NCI-H510A (cell line): ENCODE results near the gene RRP15.

ENCODE experiments used
- DNase-seq: peaks from one replicate; lab custom pipeline; 2025; lab: John Stamatoyannopoulos, UW

The RRP15 gene

DNA sequence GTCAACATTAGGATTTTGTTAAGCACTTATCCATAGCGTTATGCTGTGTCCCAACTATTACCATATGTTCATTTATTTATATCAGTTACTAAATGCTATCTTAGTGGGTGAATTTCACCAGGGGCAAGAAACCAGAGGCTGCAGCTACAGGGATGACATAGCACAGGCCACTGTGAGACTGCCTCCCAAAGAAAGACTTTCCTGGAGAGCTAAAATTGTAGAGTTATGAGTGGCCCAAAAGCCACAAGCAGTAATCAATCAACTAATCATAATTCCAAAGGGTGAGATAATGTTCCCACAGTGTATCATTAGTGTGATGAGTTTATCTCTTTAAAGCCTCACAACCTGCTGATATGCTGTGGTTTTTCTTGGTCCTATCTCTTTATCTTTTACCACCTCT lies 56.2 kb downstream of the RRP15 start:
- no peak for DNase-seq

DNA sequence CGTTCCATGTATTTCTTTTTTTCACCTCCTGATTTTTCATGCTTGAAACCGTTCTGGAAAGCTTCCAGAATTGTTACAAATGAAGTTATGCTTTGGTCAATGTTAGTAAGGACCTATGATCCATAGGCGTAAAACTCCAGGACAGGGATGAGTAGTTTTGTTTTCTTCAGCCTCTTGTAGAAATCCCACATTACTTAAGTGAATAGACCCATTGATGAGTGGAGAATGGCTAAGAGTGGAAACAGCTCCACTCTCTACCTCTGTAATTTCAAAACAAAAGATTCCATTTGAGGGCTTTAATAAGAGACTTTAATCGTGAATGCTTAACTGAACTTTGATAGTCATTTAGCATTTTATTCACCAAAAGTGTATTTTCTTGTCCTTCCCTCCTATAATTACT lies 57.0 kb downstream of the RRP15 start:
- DNase-seq: no peak

DNA sequence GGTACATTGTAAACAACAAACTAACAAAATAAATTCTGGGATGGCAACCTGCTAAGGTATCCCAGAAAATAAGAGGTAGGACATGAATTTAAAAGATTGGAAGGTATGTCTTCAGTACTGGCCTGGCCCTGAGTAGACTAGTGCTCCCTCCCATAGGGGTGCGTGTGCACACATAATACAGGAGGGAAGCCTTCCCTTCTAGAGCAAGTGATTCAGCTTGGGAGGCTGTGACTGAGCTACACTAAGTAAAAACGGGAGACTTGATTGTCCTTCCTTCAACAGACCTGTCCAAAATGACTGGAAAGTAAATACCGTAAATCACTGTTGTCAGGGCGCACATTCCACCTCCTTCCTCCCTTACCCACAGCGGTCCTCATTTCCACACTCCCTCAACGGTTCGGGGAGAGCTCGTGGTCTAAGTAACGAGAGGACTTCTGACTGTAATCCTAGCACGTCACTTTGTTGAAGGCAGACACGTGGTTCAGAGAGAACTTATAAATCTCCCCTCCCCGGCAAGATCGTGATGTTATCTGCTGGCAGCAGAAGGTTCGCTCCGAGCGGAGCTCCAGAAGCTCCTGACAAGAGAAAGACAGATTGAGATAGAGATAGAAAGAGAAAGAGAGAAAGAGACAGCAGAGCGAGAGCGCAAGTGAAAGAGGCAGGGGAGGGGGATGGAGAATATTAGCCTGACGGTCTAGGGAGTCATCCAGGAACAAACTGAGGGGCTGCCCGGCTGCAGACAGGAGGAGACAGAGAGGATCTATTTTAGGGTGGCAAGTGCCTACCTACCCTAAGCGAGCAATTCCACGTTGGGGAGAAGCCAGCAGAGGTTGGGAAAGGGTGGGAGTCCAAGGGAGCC lies 60.0 kb downstream of the RRP15 start, which contains the start of gene TGFB2:
Gene TGFB2, plus strand, starts transcription at position 523 of the 859 bp plus-strand sequence. CDS start 1,366 bp downstream, outside the sequence.
- DNase-seq: no peak

DNA sequence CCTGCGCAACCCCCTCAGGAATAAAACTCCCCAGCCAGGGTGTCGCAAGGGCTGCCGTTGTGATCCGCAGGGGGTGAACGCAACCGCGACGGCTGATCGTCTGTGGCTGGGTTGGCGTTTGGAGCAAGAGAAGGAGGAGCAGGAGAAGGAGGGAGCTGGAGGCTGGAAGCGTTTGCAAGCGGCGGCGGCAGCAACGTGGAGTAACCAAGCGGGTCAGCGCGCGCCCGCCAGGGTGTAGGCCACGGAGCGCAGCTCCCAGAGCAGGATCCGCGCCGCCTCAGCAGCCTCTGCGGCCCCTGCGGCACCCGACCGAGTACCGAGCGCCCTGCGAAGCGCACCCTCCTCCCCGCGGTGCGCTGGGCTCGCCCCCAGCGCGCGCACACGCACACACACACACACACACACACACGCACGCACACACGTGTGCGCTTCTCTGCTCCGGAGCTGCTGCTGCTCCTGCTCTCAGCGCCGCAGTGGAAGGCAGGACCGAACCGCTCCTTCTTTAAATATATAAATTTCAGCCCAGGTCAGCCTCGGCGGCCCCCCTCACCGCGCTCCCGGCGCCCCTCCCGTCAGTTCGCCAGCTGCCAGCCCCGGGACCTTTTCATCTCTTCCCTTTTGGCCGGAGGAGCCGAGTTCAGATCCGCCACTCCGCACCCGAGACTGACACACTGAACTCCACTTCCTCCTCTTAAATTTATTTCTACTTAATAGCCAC lies 60.7 kb downstream of the RRP15 start:
- peak; percentile 67 for DNase-seq

DNA sequence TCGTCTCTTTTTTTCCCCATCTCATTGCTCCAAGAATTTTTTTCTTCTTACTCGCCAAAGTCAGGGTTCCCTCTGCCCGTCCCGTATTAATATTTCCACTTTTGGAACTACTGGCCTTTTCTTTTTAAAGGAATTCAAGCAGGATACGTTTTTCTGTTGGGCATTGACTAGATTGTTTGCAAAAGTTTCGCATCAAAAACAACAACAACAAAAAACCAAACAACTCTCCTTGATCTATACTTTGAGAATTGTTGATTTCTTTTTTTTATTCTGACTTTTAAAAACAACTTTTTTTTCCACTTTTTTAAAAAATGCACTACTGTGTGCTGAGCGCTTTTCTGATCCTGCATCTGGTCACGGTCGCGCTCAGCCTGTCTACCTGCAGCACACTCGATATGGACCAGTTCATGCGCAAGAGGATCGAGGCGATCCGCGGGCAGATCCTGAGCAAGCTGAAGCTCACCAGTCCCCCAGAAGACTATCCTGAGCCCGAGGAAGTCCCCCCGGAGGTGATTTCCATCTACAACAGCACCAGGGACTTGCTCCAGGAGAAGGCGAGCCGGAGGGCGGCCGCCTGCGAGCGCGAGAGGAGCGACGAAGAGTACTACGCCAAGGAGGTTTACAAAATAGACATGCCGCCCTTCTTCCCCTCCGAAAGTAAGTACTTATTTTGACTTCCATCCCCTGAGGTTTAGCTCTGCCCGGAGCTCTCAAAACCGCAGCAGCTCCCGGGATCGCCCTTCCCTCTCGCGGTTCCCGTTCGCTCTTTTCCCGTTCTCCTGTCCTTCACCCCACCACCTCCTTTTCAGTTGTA lies 61.5 kb downstream of the RRP15 start:
- DNase-seq: no peak

DNA sequence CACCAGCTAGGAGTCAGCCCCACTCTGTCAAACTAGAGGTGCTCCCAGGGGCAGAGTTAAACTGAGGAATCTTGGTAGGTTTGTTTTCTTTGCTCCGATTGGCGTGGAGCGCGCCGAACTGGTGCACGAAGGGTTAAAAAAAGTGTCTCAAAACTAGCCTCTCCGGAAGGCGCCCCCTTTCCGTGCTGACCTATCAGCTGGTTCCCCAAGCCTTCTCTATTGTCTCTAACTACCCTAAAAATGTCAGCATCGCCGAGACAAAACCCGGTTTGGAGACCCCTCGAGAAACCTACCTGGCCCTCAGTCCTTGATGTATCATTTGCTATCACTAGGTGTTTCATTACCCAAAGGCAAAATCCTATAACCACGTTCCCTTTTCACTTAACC lies 62.2 kb downstream of the RRP15 start:
- DNase-seq: no peak

DNA sequence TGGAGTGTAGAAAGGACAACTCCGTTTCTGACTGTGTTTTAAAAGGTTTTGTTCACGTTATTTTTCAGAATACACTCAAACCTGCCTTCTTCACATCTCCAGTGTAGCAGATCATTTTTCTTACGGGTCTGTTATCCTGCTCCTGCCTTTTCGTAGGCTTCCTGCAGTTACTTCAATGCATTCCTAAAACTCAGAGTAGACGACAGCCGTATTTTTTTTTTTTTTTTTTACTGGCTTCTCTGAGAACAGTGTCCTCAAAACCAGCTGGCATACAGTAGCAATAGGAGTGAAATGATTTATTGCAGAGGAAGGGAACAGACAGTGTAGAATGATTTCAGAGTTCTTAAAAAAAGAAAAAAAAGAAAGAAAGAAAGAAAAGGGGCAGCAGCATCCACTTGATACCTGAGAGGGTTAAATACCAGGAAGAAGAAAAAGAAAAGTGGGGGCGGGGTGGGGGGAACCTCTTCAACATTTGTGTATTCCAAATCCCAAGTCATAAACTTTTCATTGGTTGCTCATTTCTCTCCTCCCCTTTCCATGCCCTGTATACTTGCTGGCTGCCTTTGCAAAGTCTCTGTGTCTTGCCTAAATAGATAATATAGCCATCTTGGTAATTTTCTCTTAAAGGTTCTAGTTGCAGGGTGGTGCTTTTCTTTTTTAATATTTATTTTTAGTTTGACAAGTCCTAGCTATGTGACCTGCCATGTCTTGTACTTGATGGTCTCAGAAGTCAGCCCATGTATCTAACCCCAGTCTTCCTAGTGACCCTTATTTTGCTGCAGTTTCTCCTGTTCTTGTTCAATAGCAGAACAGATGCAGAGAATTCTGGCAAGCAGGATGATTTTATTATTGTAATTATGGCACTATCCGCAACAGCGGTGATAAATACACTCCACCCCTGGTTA lies 62.9 kb downstream of the RRP15 start:
- DNase-seq: no peak

DNA sequence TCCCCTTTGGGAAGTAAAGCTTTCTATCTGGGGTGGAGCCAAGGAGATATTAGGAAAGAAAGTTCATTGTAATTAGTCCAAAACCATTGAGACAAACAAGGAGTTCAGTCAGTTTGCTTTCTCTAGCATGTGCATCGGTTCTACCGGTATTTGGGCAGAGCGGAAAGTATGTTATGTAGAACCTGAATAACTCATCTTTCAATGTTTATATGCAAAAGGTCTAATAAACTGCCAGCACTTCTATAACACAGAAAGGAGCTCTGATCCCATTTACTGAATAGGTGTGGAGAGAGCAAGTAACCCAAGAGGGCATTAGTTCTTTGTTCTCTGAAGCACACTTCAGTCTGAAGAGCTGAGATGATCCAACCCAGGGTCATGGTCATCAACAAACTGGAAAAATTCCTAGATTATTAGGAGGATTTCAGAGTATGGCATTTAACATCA lies 63.6 kb downstream of the RRP15 start:
- DNase-seq: no peak

DNA sequence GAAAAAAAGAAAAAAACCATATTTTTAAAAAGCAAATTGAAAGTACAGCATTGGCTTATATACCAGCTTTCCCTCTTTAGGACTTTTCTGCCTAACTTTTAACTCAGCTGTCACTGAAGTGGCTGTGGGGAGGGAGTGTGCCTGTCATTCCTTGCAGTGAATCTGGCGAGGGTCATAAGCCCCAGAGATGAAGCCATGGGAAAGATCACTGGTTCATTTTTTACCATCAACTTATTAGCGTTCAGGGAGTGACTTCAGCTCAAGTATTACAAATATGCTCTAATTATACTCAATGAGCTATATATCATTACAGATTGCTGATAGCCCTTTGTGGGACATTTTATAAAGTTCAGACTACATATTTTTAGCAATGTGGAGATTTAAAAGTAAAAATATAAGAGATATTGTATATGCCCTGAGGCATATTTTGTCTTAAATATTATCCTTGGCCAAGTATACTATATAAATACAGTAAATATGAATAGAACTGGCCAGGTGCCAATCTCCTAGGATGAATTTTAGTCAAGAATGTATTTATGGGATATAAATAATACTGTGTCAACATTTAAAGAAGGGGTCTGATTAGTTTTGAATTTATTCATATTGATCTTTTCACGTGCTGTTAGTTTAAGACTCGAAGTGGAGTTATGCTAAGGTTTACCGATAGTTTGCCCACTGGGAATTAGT lies 64.4 kb downstream of the RRP15 start:
- DNase-seq: no peak

DNA sequence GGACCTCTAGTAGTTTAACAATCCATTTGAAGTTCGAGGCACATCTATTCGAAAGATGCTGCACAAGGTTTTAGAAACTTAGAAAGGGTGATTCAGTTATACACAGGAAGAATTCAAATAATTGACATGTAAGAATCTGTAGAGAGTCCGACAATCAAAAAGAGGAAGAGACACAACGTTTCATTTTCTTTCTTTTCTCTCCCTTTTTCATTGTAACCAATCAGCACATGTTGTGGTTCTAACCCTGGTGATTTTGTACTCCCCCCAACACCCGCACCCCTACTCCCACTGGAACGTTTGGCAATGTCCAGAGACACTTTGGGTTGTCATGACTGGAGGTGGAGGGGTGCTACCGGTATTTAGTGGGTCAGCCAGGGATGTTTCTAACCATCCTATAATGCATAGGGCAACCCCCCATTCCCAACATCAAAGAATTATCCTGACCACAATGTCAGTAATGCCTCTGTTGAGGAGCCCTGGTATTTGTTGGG lies 65.0 kb downstream of the RRP15 start:
- no peak for DNase-seq

DNA sequence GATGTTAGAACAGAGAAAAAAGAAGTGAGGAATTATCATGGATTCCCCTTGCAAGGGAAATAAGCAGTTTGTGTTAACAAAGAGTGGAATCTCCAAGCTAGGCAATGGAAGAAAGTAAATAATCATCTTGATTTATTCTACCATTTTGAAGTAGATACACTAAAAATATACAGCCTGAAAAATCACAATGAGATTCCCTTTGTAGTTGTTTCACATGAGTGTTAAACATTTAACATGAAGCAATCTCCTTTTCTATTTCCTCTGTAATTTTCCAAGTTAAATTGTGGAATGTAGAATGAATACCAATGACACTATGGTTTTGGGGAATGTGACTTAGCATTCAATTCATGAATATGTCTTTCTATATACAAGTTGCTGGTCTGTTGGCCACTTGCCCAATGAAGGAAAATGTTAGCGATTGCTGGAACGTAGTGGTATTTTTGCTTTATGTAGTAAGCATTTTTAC lies 65.7 kb downstream of the RRP15 start:
- DNase-seq: no peak

DNA sequence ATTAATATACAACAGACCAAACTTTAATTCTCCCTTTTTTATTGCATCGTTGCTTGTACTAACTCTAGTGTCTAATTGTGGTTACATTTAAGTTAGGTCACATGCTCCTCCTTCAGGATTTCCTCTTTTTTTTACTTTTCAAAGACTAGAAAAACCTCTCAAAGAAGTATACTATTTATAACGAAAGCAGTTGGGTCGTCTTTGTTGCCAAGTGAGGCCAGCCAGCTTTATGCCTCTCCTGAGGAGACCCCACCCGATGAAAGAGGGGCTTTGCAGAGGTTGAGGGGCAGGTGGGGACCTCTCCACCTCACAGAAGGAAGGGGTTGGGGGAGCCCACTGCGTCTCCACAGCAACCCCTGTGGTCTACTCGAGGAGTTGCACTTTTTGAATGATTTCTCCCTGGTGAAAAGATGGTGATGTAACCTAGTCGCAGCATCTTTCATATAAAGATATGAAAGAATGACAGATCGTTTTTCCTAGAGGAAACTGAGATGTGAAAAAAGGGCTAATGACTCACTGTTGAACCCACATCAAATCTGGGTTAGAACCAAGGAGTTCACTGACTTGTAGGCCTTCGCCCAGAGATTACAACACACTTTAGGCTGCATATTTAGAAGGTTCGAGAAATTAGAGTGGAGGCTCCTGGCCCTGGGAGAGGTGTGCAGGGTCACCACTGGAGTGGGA lies 66.4 kb downstream of the RRP15 start:
- no peak for DNase-seq

DNA sequence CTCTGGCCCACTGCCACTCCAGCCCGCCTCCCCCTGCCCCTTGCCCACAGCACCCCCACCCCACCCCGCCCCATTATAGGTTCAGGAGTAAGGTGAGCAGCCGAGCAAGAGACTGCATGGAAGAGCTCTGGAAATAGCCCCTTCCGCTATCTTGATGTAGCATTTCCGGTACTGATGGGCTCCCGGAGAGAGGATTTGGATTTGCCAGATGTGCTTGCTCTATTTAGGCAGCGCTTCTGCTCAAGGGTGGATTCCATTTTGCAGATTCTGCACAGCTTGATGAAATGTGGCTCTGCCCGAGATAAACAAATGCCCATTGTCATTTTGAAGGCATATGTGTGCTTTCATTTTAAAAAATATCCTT lies 67.0 kb downstream of the RRP15 start:
- DNase-seq: no peak

DNA sequence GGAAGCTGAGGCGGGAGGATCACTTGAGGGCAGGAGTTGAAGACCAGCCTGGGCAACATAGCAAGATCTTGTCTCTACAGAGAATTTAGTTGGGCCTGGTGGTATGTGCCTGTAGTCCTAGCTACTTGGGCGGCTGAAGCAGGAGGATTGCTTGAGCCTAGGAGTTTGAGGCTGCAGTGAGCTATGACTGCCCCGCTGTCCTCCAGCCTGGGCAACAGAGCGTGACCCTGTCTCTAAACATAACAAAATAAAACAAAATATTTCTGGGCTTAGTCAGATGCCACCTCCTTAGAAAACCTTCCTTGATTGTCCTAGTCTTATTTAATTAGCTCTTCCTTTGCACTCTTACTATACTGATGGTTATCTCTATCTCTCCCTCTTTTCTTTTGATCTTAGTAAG lies 68.6 kb downstream of the RRP15 start:
- no peak for DNase-seq

DNA sequence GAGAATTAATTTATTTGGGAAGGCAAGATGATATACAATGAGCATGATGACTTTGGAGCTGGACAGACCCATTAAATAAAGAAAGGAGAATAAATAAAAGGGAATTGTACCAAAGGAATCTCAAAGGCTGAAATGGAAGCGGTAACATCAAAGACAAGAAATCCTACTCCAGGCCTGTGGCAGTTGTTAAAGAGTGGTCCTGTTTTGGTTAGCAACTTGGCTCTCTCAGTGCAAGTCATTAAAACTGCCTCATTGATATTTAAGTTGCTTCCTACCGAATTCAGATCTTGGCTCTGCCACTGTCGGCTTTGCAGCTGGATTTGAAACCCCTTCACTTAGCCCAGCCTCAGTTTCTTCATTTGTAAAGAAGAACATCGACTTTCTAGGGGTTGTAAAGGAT lies 70.2 kb downstream of the RRP15 start:
- no peak for DNase-seq

DNA sequence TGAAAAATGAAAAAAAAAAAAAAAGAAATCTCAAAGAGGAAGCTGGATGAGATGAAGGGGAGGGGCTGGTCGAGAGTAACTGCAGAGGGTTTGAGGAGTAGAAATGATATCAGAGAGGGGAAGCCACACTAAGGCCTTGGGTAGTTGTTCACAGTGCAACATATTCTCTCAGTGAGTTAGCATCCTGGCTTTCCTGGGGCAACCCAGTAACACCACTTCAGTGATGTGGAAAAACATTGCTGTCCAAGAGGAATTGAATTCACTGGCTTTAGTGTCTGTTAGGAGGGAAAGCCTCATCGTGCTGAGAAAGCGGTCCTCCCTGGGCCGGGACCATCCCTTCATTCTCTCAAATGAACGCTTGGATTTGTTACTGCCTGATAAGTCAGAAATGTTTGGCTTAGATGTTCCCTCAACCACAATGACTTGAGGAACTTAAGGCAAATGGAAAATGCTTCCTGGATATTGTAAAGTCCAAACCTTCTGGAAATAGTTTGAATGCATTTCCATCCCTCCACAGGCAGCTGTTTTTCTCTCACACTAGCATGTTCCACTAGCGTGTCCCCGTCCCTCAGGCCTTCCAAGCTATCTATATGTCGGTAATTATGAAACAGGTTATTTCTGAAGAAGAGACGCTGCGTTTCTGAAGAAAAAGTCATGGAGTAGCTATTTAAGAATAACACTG lies 72.3 kb downstream of the RRP15 start:
- DNase-seq: no peak

DNA sequence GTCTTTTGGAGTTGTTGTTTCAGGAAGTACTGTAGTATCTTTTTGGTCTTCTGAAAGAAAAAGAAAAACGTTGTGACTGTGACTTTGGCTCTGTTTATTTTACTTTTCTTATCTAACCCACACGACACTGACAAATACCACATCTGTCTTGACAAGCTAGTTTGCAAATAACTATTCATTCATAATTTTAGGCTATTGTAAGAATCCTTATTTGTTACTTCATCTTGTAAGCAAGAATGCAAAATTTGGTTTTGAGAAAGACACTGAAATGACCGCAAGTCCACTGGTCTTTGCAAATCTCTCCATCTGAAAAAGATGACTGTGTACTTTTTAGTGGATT lies 72.8 kb downstream of the RRP15 start:
- no peak for DNase-seq

DNA sequence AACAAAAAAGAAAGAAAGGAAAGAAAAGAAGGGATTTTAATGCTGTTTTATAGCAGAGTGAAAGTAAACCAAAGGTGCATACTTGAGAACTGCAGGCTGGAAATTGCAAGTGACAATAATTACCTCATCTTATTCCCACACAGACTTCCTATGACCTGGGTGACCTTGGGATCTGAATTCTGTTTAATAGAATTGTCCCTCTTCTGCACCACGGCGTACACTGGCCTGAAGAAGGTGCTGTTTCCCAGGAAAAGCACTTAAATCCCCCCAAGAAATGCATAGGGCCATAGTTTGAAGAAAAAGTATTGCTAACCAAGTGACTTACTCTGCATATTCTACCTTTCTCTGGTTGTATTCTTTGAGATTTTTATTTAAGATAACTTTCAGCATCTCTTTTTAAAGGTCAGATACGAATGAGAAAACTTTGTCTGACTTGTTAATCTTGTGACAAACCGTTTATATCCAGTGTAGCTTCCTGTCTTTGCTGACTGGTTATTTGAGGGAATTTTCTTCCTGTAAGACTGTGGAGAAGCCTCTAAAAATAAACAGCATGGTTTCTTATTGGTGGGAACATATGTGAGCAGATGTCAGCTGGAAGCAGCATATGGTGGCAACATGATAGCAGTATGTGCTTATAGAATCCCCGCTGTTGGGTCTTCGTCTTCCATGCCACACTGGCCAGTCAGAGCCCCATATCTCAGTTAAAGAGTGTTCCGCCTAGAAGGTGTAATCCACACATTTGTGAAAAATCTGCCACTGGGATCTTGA lies 76.4 kb downstream of the RRP15 start:
- no peak for DNase-seq
